ENCODE measurements around the gene KNDC1.

DNA sequence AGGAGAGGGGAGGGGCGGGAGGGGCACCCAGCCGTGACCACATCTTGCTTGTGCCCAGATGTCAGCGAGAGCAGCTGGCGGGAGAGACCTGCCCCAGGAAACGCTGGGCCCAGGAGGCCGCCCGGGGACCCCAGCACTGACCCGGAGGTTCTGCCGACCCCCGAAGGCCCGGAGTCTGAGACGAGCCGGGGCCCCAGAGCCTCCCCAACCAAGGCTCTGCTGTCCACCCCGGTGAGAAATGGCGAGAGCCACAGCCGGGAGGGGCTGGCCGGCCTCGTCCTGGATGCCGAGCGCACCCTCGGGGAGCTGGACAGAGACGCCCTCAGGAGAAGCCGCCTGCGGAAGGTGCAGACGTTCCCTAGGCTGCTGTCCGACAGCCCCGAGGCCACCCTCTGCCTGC is 25.9 kb downstream of the KNDC1 start:
- TF ChIP-seq CTCF (IDR thresholded peaks at IDR 0.05; ENCODE audit: low read depth, low read length), result no peak
- TF ChIP-seq EZH2phosphoT487 (IDR thresholded peaks at IDR 0.05; ENCODE audit: low read depth), result no peak
